Kidney (tissue), 14 donors: ENCODE data around the gene SLC25A13. TPM values are rescaled to one million over a fixed set of nuclear protein-coding genes. Genes with fewer than 3 reads are reported as not detected.

Experiments
- DNase-seq, 5 donors: peaks; one replicate each; pipeline ENCODE4 v3.0.0-alpha.2; 2013 to 2020
- FAIRE-seq: peaks from 2 replicates; lab custom pipeline; 2012; peaks lifted over from hg19 to GRCh38; lab: Jason Lieb, UNC
- H3K27ac ChIP-seq, 2 donors: one replicate each; pipeline ENCODE4 v1.7.0; 2013; ENCODE audit warnings: low read depth in 2 of 2, low read length in 2 of 2, inconsistent platforms in 1 of 2
- H3K27me3 ChIP-seq: one replicate; pipeline ENCODE4 v1.7.1; 2013; ENCODE audit warnings: low read length, inconsistent platforms; ENCODE audit not compliant: control insufficient read depth, insufficient read depth
- H3K36me3 ChIP-seq, 3 donors: one replicate each; pipeline versions ENCODE4 v1.7.0 to v1.7.1; 2013; ENCODE audit warnings: low read length in 3 of 3, control low read depth in 1 of 3, inconsistent platforms in 1 of 3; ENCODE audit not compliant: insufficient read depth in 3 of 3, control insufficient read depth in 2 of 3
- H3K4me1 ChIP-seq, 3 donors: one replicate each; pipeline versions ENCODE4 v1.7.0 to v1.7.1; 2013; ENCODE audit warnings: low read length in 3 of 3, inconsistent platforms in 1 of 3, low read depth in 1 of 3; ENCODE audit not compliant: control insufficient read depth in 2 of 3, insufficient read depth in 2 of 3
- H3K4me3 ChIP-seq, 3 donors: one replicate each; pipeline versions ENCODE4 v1.7.0 to v1.8.1; 2013; ENCODE audit warnings: low read length in 3 of 3, control low read depth in 1 of 3, inconsistent platforms in 1 of 3
- H3K9ac ChIP-seq, 3 donors: one replicate each; pipeline versions ENCODE4 v1.7.0 to v1.7.1; 2013; ENCODE audit warnings: low read length in 3 of 3, control low read depth in 1 of 3, inconsistent platforms in 1 of 3
- H3K9me3 ChIP-seq, 3 donors: one replicate each; pipeline versions ENCODE4 v1.7.0 to v1.7.1; 2013; ENCODE audit warnings: low read length in 3 of 3, control low read depth in 1 of 3, inconsistent platforms in 1 of 3; ENCODE audit not compliant: control insufficient read depth in 2 of 3, insufficient read depth in 1 of 3
- CTCF ChIP-seq: IDR thresholded peaks from 3 replicates; pipeline ENCODE4 v1.5.1; 2012; ENCODE audit warnings: mild to moderate bottlenecking, moderate library complexity, borderline replicate concordance; ENCODE audit not compliant: insufficient read depth; ENCODE audit errors: extremely low read depth
- intact Hi-C: fragments of 100-400 bp; cut with DNase I; formaldehyde crosslinking; loops from one replicate; pipeline ENCODE4 v1.11.1; 2022
- polyA plus RNA-seq: library from polyadenylated mRNA; stranded (reverse); fragments of 350-450 nt; fragmentation: Illumina TruSeq; extraction: RNeasy Lipid Tissue Mini Kit (QIAGEN cat#74804); gene quantifications from one replicate; pipeline ENCODE4 v1.2.3, GENCODE V29; 2014; ENCODE audit warnings: low read depth, low replicate concordance; ENCODE audit not compliant: insufficient read depth
- total RNA-seq: library from RNA; stranded (reverse); fragmentation: NEBNext Ultra II Directional; extraction: Animal tissue kit (Norgen Biotek cat#: 25700); gene quantifications from one replicate; pipeline ENCODE4 v1.2.1, GENCODE V29; 2021
- donor health status: control.
- donor health status: control.
- donor health status: control.
- donor health status: control.
- donor health status: control.
- donor health status: DM: yes; HTN: yes; CAD: no.
- donor health status: Normal renal cell carcinoma (clear cell type).

SLC25A13 gene
- total and polyA plus RNA-seq, 2 donors from 2014 or later = 23.9 to 32.1 TPM

- no peaks in the 10 kb centered on the region for H3K4me1 ChIP-seq
- no peak overlapping the region for H3K4me3 ChIP-seq
- FAIRE-seq = no peak
- no peak for TF ChIP-seq CTCF
- no peak for DNase-seq
- no peaks in the 10 kb centered on the region for H3K36me3 ChIP-seq
- H3K27me3 ChIP-seq = no peaks in the 10 kb centered on the region
- no peak overlapping the region for H3K9ac ChIP-seq
- H3K27ac ChIP-seq = no peak overlapping the region
- H3K9me3 ChIP-seq = peaks cover 0 to 4% (median 0%) of the 10 kb centered on the region in 3 donors
- intact Hi-C loops = no loop called here
Measured at GRCh38 chr7:96331233-96331632, 9.3 kb upstream of the SLC25A13 start.

GRCh38 chr7:96330193-96330592 lies 8.3 kb upstream of the SLC25A13 start:
- H3K4me1 ChIP-seq = no peaks in the 10 kb centered on the region
- DNase-seq (no peak), FAIRE-seq (no peak)
- peaks cover 0 to 4% (median 0%) of the 10 kb centered on the region in 3 donors for H3K9me3 ChIP-seq
- no peak overlapping the region for H3K9ac ChIP-seq
- no peaks in the 10 kb centered on the region for H3K27me3 ChIP-seq
- intact Hi-C loops = no loop called here
- no peaks in the 10 kb centered on the region for H3K36me3 ChIP-seq
- no peak overlapping the region for H3K27ac ChIP-seq
- no peak for TF ChIP-seq CTCF
- H3K4me3 ChIP-seq = no peak overlapping the region

GRCh38 chr7:96329241-96329640 lies 7.3 kb upstream of the SLC25A13 start:
- H3K9me3 ChIP-seq = peaks cover 0 to 4% (median 0%) of the 10 kb centered on the region in 3 donors
- no peak overlapping the region for H3K27ac ChIP-seq
- H3K36me3 ChIP-seq = no peaks in the 10 kb centered on the region
- DNase-seq (no peak), FAIRE-seq (no peak)
- intact Hi-C loops = no loop called here
- no peaks in the 10 kb centered on the region for H3K4me1 ChIP-seq
- TF ChIP-seq CTCF = no peak
- H3K4me3 ChIP-seq = no peak overlapping the region
- H3K9ac ChIP-seq = no peak overlapping the region
- H3K27me3 ChIP-seq = no peaks in the 10 kb centered on the region

- Histone ChIP-seq H3K4me1 (no peaks in the 10 kb centered on the region), H3K9me3 (no peaks in the 10 kb centered on the region), H3K27me3 (no peaks in the 10 kb centered on the region), H3K4me3 (no peak overlapping the region), H3K36me3 (no peaks in the 10 kb centered on the region), H3K27ac (no peak overlapping the region), H3K9ac (no peak overlapping the region)
- DNase-seq = no peak
- no peak for TF ChIP-seq CTCF
- FAIRE-seq = no peak
- intact Hi-C loops = no loop called here
Measured at GRCh38 chr7:96328016-96328415, 6.1 kb upstream of the SLC25A13 start.
